ENCODE measurements around the gene ALOX5AP. TPM values are rescaled to one million over a fixed set of nuclear protein-coding genes. Genes with fewer than 3 reads are reported as not detected.

Gene ALOX5AP
- total RNA-seq, 6 experiments from 2014 or later, result not detected

- no peak overlapping the region for H3K4me3 Mint-ChIP-seq
- no peak overlapping the region for H3K27ac Mint-ChIP-seq
- H3K9me3 Mint-ChIP-seq, result no peaks in the 10 kb centered on the region
- H3K27me3 Mint-ChIP-seq (ENCODE audit: insufficient read depth), result peaks cover 7% of the 10 kb centered on the region; the same call in 1 of the 2 replicates
- H3K4me1 Mint-ChIP-seq (ENCODE audit: low read depth), result peaks cover 14% of the 10 kb centered on the region
- no peaks in the 10 kb centered on the region for H3K36me3 Mint-ChIP-seq (ENCODE audit: low read depth)
- DNase-seq, result no peak
- TF ChIP-seq CTCF (IDR thresholded peaks at IDR 0.05), result no peak
These were observed 51.3 kb downstream of the ALOX5AP start for GRCh38 chr13:30786648-30787047.

GRCh38 chr13:30787738-30788525 is 52.6 kb downstream of the ALOX5AP start:
- DNase-seq, result no peak
- Mint-ChIP-seq H3K27me3 (ENCODE audit: insufficient read depth) (peaks cover 7% of the 10 kb centered on the region; the same call in 1 of the 2 replicates), H3K36me3 (ENCODE audit: low read depth) (no peaks in the 10 kb centered on the region), H3K9me3 (no peaks in the 10 kb centered on the region), H3K4me3 (no peak overlapping the region), H3K27ac (no peak overlapping the region), H3K4me1 (ENCODE audit: low read depth) (peaks cover 27% of the 10 kb centered on the region)
- no peak for TF ChIP-seq CTCF (IDR thresholded peaks at IDR 0.05)

- Mint-ChIP-seq H3K27ac (no peak overlapping the region), H3K4me3 (no peak overlapping the region)
- TF ChIP-seq CTCF (IDR thresholded peaks at IDR 0.05), result no peak
These were observed 54.0 kb downstream of the ALOX5AP start for GRCh38 chr13:30789166-30789862.

GRCh38 chr13:30790592-30790991 is 55.2 kb downstream of the ALOX5AP start:
- Mint-ChIP-seq H3K27ac (no peak overlapping the region), H3K4me1 (ENCODE audit: low read depth) (peaks cover 36% of the 10 kb centered on the region), H3K27me3 (ENCODE audit: insufficient read depth) (peaks cover 1% of the 10 kb centered on the region; the same call in 1 of the 2 replicates), H3K36me3 (ENCODE audit: low read depth) (no peaks in the 10 kb centered on the region), H3K9me3 (no peaks in the 10 kb centered on the region), H3K4me3 (no peak overlapping the region)
- no peak for DNase-seq
- no peak for TF ChIP-seq CTCF (IDR thresholded peaks at IDR 0.05)

More at GRCh38 chr13:30789166-30789862, 54.0 kb downstream of the ALOX5AP start:
- Mint-ChIP-seq H3K9me3 (no peaks in the 10 kb centered on the region), H3K36me3 (ENCODE audit: low read depth) (no peaks in the 10 kb centered on the region), H3K27me3 (ENCODE audit: insufficient read depth) (peaks cover 1% of the 10 kb centered on the region; the same call in 1 of the 2 replicates), H3K4me1 (ENCODE audit: low read depth) (peaks cover 31% of the 10 kb centered on the region)
- DNase-seq, result no peak

GRCh38 chr13:30791354-30792001 is 56.1 kb downstream of the ALOX5AP start:
- no peak overlapping the region for H3K27ac Mint-ChIP-seq
- no peak for DNase-seq
- H3K4me3 Mint-ChIP-seq, result no peak overlapping the region

More at GRCh38 chr13:30791354-30792001, 56.1 kb downstream of the ALOX5AP start:
- peaks cover 45% of the 10 kb centered on the region for H3K4me1 Mint-ChIP-seq (ENCODE audit: low read depth)
- TF ChIP-seq CTCF (IDR thresholded peaks at IDR 0.05), result no peak
- no peaks in the 10 kb centered on the region for H3K36me3 Mint-ChIP-seq (ENCODE audit: low read depth)
- no peaks in the 10 kb centered on the region for H3K9me3 Mint-ChIP-seq
- H3K27me3 Mint-ChIP-seq (ENCODE audit: insufficient read depth), result no peaks in the 10 kb centered on the region; the same call in 1 of the 2 replicates
